CD4-positive, alpha-beta T cell (primary cell): Measurements from ENCODE around the gene RBM33. TPM values are rescaled to one million over a fixed set of nuclear protein-coding genes. Genes with fewer than 3 reads are reported as not detected.

Experiments used
- ATAC-seq: fragments of 200-7000 bp; cut with Tn5 transposase; one replicate; pipeline ENCODE4 v1.10.0; 2022; ENCODE audit warnings: mild to moderate bottlenecking; ENCODE audit not compliant: poor library complexity
- CTCF ChIA-PET: fragments of 350-600 bp; sonication (Branson Sonifier 250); formaldehyde crosslinking; loops from one replicate; lab custom pipeline; 2021; ENCODE audit warnings: antibody characterized with exemption, inconsistent platforms; lab: Charles Lee
- POLR2A ChIA-PET: fragments of 350-600 bp; sonication (Branson Sonifier 250); formaldehyde crosslinking; loops from one replicate; lab custom pipeline; 2021; ENCODE audit warnings: antibody characterized with exemption, inconsistent platforms; lab: Charles Lee
- DNase-seq, 14 experiments: peaks; one replicate each; pipeline ENCODE4 v3.0.0-alpha.2; 2013 to 2020; ENCODE audit warnings: mixed read lengths in 2 of 14
- H3K27ac ChIP-seq, 2 donors: one replicate each; pipeline versions ENCODE4 v1.5.1 to v1.7.0; 2013; ENCODE audit warnings: low read length in 2 of 2, low read depth in 1 of 2, mild to moderate bottlenecking in 1 of 2
- H3K27me3 ChIP-seq, 2 experiments: 1 replicate in 1 of 2; 2 replicates in 1 of 2; pipeline versions ENCODE4 v1.6.1 to v1.7.0; 2013; ENCODE audit warnings: low read length in 2 of 2, control low read depth in 1 of 2, mild to moderate bottlenecking in 1 of 2, moderate library complexity in 1 of 2; ENCODE audit not compliant: insufficient read depth in 2 of 2, control insufficient read depth in 1 of 2
- H3K36me3 ChIP-seq: one replicate; pipeline ENCODE4 v1.6.1; 2013; ENCODE audit warnings: low read length, control low read depth; ENCODE audit not compliant: insufficient read depth
- H3K4me1 ChIP-seq: one replicate; pipeline ENCODE4 v1.6.1; 2013; ENCODE audit warnings: low read length, control low read depth; ENCODE audit not compliant: insufficient read depth
- H3K4me3 ChIP-seq: one replicate; pipeline ENCODE4 v1.5.1; 2013; ENCODE audit warnings: mild to moderate bottlenecking, low read length, moderate library complexity
- H3K9me3 ChIP-seq, 2 experiments: 1 replicate in 1 of 2; 2 replicates in 1 of 2; pipeline versions ENCODE4 v1.6.1 to v1.7.0; 2013; ENCODE audit warnings: low read length in 2 of 2, mild to moderate bottlenecking in 2 of 2, control low read depth in 1 of 2, moderate library complexity in 1 of 2; ENCODE audit not compliant: control insufficient read depth in 1 of 2, insufficient read depth in 1 of 2
- H3K27ac Mint-ChIP-seq: one replicate; pipeline ENCODE4 v1.8.0; 2020; ENCODE audit warnings: mixed read lengths
- H3K27me3 Mint-ChIP-seq: one replicate; pipeline ENCODE4 v1.8.0; 2021; ENCODE audit warnings: mixed read lengths
- H3K36me3 Mint-ChIP-seq: one replicate; pipeline ENCODE4 v1.8.0; 2021; ENCODE audit warnings: low read depth, mixed read lengths
- H3K4me1 Mint-ChIP-seq: one replicate; pipeline ENCODE4 v1.8.0; 2021; ENCODE audit warnings: low read depth, mixed read lengths
- H3K4me3 Mint-ChIP-seq: one replicate; pipeline ENCODE4 v1.8.0; 2020; ENCODE audit warnings: mild to moderate bottlenecking, mixed read lengths
- H3K9me3 Mint-ChIP-seq: one replicate; pipeline ENCODE4 v1.8.0; 2020; ENCODE audit warnings: mixed read lengths
- intact Hi-C, 2 experiments: fragments of 100-400 bp; cut with DNase I in 1 of 2; cut with micrococcal nuclease in 1 of 2; formaldehyde crosslinking; loops; one replicate each; pipeline versions ENCODE4 v1.15.1 to v1.9.0; 2023 to 2025; cut with DNase I, micrococcal nuclease
- total RNA-seq, 174 experiments: library from RNA in 2 of 174; stranded (reverse) in 2 of 174; gene quantifications; one replicate each; pipeline ENCODE4 v1.2.3 and lab custom pipeline; 2021 to 2026
- TF ChIP-seq, protein P1 (sequence below): fragments of 200-600 bp; IDR thresholded peaks from one replicate; pipeline ENCODE4 v1.8.0; 2022; ENCODE audit warnings: antibody characterized with exemption, mild to moderate bottlenecking

The RBM33 gene
- total RNA-seq, 2 experiments from 2014 or later = 178 to 184 TPM

DNA sequence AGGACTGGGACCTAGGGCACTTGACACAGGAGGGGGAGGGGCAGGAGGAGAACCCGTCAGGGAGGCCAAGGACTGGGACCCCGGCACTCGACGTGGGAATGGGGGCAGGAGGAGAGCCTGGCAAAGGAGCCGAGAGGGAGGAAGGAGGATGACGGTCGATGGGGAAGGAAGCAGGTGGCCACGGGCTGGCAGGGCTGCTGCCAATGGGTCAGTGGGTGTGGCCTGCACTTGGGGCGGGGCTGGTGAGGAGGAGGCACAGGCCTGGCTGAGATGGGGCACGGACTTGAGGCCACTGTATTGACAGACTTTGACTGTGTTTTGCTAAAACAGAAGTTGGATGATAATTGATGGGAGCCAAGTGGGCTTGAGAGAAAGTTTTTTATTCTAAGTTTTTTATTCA is 68.9 kb downstream of the RBM33 start:
- intact Hi-C loops = no loop called here
- Histone ChIP-seq H3K27me3 (no peaks in the 10 kb centered on the region), H3K27ac (no peak overlapping the region), H3K36me3 (peaks cover 92% of the 10 kb centered on the region), H3K4me1 (peaks cover 6% of the 10 kb centered on the region), H3K9me3 (no peaks in the 10 kb centered on the region), H3K4me3 (no peak overlapping the region)
- ChIA-PET POLR2A (no interaction called here), CTCF (no interaction called here)
- Mint-ChIP-seq H3K4me1 (peaks cover 53% of the 10 kb centered on the region), H3K27ac (peak overlapping the region; percentile 49), H3K9me3 (no peaks in the 10 kb centered on the region), H3K36me3 (peaks cover 23% of the 10 kb centered on the region), H3K27me3 (no peaks in the 10 kb centered on the region), H3K4me3 (no peak overlapping the region)
- DNase-seq (no peak), ATAC-seq (no peak)
- TF ChIP-seq, protein P1, sequence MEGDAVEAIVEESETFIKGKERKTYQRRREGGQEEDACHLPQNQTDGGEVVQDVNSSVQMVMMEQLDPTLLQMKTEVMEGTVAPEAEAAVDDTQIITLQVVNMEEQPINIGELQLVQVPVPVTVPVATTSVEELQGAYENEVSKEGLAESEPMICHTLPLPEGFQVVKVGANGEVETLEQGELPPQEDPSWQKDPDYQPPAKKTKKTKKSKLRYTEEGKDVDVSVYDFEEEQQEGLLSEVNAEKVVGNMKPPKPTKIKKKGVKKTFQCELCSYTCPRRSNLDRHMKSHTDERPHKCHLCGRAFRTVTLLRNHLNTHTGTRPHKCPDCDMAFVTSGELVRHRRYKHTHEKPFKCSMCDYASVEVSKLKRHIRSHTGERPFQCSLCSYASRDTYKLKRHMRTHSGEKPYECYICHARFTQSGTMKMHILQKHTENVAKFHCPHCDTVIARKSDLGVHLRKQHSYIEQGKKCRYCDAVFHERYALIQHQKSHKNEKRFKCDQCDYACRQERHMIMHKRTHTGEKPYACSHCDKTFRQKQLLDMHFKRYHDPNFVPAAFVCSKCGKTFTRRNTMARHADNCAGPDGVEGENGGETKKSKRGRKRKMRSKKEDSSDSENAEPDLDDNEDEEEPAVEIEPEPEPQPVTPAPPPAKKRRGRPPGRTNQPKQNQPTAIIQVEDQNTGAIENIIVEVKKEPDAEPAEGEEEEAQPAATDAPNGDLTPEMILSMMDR = no peak

DNA sequence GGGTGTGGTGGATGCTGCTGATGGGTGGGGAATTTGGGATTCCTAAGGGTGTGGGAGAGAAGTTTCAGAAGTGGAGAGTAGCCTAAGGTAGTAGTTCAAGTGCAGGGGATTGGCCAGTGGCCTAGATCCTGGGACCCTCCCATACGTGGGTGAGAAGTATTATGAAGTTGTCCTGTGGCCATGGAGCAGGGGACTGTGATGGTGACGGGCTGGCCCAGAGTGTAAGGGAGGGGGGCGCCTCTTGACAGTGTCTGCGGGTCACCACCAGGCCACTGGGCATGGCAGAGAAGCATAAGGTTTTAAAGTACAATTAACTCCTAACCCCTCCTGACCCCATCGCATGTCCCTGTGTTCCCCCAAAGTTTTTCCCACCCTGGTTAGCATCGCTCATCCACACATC is 70.2 kb downstream of the RBM33 start:
- CTCF ChIA-PET = no interaction called here

DNA sequence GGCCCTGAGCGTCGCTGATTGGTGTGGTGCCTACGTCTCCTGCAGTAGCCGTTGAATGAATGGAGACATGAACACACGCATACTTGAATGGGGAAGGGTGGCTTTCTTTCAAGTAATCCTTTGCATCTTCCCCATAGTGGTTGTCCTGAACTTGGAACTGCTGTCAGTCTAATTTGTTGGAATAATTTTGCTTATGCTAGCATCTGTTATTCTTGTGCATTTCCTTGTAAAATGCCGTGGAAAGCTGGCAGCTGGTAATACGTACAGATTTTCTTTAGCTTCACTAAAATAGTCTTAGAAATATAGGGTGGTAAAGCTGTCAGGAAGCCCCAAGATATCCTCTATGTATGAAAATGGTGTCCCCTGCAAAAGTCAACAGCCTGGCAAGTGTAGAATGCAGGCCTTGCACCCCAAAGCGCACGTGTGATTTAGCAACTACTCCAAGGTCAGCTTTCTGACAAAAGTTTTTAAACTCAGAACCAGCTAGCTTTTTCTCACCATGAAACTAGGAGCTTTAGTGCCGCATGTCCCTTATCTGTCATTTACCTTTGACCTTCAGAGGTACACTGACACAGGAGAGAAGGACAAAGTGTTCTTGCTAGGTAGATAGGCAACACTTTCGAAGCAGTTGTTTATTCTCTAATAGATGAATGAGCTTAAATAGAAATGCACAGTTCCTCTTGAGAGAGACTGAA is 70.8 kb downstream of the RBM33 start:
- DNase-seq (no peak), ATAC-seq (no peak)
- TF ChIP-seq, protein P1 = no peak
- H3K9me3 Mint-ChIP-seq = no peaks in the 10 kb centered on the region
- ChIA-PET CTCF (no interaction called here), POLR2A (no interaction called here)
- intact Hi-C loops = no loop called here
- Histone ChIP-seq H3K4me1 (peaks cover 6% of the 10 kb centered on the region), H3K36me3 (peaks cover 79% of the 10 kb centered on the region), H3K9me3 (no peaks in the 10 kb centered on the region), H3K4me3 (no peak overlapping the region), H3K27ac (no peak overlapping the region), H3K27me3 (no peaks in the 10 kb centered on the region)
- H3K4me1 Mint-ChIP-seq = peaks cover 66% of the 10 kb centered on the region
- no peak overlapping the region for H3K4me3 Mint-ChIP-seq
- no peaks in the 10 kb centered on the region for H3K27me3 Mint-ChIP-seq
- peaks cover 38% of the 10 kb centered on the region for H3K36me3 Mint-ChIP-seq
- no peak overlapping the region for H3K27ac Mint-ChIP-seq

More for the DNA sequence above, 70.2 kb downstream of the RBM33 start:
- TF ChIP-seq, protein P1 = no peak
- H3K27ac ChIP-seq = no peak overlapping the region
- H3K36me3 ChIP-seq = peaks cover 85% of the 10 kb centered on the region
- DNase-seq = no peak
- Mint-ChIP-seq H3K27ac (peak overlapping the region; percentile 49), H3K36me3 (peaks cover 35% of the 10 kb centered on the region), H3K4me1 (peaks cover 60% of the 10 kb centered on the region), H3K27me3 (no peaks in the 10 kb centered on the region), H3K9me3 (no peaks in the 10 kb centered on the region), H3K4me3 (no peak overlapping the region)
- no peaks in the 10 kb centered on the region for H3K9me3 ChIP-seq
- no peaks in the 10 kb centered on the region for H3K27me3 ChIP-seq
- ATAC-seq = no peak
- no peak overlapping the region for H3K4me3 ChIP-seq
- intact Hi-C loops = no loop called here
- POLR2A ChIA-PET = no interaction called here
- peaks cover 6% of the 10 kb centered on the region for H3K4me1 ChIP-seq
